Activated CD8-positive, alpha-beta T cell treated with anti-CD3 and anti-CD28 coated beads for 36 hours (primary cell): ENCODE measurements around the gene CCT7. TPM values are rescaled to one million over a fixed set of nuclear protein-coding genes. Genes with fewer than 3 reads are reported as not detected.

Experiments used
- ATAC-seq: fragments of 200-7000 bp; cut with Tn5 transposase; one replicate; pipeline ENCODE4 v1.10.0; 2021; ENCODE audit warnings: mild to moderate bottlenecking, moderate library complexity
- CTCF ChIA-PET: fragments of 350-600 bp; sonication (Branson Sonifier 250); formaldehyde crosslinking; loops from one replicate; lab custom pipeline; 2021; ENCODE audit warnings: antibody characterized with exemption; lab: Charles Lee
- POLR2A ChIA-PET: fragments of 350-600 bp; sonication (Branson Sonifier 250); formaldehyde crosslinking; loops from one replicate; lab custom pipeline; 2021; ENCODE audit warnings: antibody characterized with exemption; lab: Charles Lee
- DNase-seq: peaks from one replicate; pipeline ENCODE4 v3.0.0-alpha.2; 2020
- H3K27ac Mint-ChIP-seq: one replicate; pipeline ENCODE4 v1.8.0; 2021; ENCODE audit warnings: mild to moderate bottlenecking, mixed read lengths
- H3K27me3 Mint-ChIP-seq: one replicate; pipeline ENCODE4 v1.8.0; 2021; ENCODE audit warnings: mixed read lengths
- H3K36me3 Mint-ChIP-seq: one replicate; pipeline ENCODE4 v1.8.0; 2021; ENCODE audit warnings: low read depth, mixed read lengths
- H3K4me1 Mint-ChIP-seq: one replicate; pipeline ENCODE4 v1.8.0; 2021; ENCODE audit warnings: low read depth, mixed read lengths
- H3K4me3 Mint-ChIP-seq: one replicate; pipeline ENCODE4 v1.8.0; 2021; ENCODE audit warnings: mild to moderate bottlenecking, moderate library complexity, mixed read lengths
- H3K9me3 Mint-ChIP-seq: one replicate; pipeline ENCODE4 v1.8.0; 2021; ENCODE audit warnings: mixed read lengths
- intact Hi-C: fragments of 100-400 bp; cut with micrococcal nuclease; formaldehyde crosslinking; loops from one replicate; pipeline ENCODE4 v1.10.0; 2022
- total RNA-seq, 2 experiments: library from RNA; stranded (reverse); gene quantifications; one replicate each; pipeline ENCODE4 v1.2.3, GENCODE V29; 2021
- TF ChIP-seq, protein P1 (sequence below): fragments of 200-600 bp; IDR thresholded peaks from one replicate; pipeline ENCODE4 v1.8.0; 2022; ENCODE audit warnings: antibody characterized with exemption, mild to moderate bottlenecking

The CCT7 gene
- total RNA-seq, 2 experiments from 2014 or later = 628 to 660 TPM

DNA sequence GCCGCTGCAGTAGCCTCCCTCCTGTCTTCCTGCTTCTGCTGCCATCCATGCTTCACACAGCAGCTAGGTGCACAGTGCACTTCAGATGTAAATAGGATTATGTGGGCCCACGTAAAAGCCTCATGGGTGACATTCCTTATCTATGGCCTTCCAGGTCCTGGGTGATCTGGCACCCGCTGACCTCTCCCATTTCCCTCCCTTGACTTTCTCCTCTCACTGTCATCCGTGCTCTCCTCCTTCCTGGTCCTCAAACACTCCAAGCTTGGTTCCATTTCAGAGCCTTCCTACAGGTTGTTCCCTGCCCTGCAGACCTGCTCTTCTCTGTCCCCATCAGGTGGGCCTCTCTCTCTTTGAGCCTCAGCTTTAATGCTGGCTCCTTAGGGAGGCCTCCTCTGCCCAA, 24.1 kb upstream of the CCT7 start:
- intact Hi-C loops = no loop called here
- TF ChIP-seq, protein P1, sequence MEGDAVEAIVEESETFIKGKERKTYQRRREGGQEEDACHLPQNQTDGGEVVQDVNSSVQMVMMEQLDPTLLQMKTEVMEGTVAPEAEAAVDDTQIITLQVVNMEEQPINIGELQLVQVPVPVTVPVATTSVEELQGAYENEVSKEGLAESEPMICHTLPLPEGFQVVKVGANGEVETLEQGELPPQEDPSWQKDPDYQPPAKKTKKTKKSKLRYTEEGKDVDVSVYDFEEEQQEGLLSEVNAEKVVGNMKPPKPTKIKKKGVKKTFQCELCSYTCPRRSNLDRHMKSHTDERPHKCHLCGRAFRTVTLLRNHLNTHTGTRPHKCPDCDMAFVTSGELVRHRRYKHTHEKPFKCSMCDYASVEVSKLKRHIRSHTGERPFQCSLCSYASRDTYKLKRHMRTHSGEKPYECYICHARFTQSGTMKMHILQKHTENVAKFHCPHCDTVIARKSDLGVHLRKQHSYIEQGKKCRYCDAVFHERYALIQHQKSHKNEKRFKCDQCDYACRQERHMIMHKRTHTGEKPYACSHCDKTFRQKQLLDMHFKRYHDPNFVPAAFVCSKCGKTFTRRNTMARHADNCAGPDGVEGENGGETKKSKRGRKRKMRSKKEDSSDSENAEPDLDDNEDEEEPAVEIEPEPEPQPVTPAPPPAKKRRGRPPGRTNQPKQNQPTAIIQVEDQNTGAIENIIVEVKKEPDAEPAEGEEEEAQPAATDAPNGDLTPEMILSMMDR = no peak
- Mint-ChIP-seq H3K27me3 (peaks cover 7% of the 10 kb centered on the region), H3K36me3 (no peaks in the 10 kb centered on the region), H3K9me3 (no peaks in the 10 kb centered on the region), H3K4me1 (peaks cover 14% of the 10 kb centered on the region), H3K27ac (no peak overlapping the region), H3K4me3 (no peak overlapping the region)
- DNase-seq (no peak), ATAC-seq (no peak)
- ChIA-PET CTCF (interaction anchor here (0.8 to 5.1 kb wide), 2 partner anchors 33 to 53 kb away, joined by 3 to 35 read pairs; no protein-coding TSS in a partner anchor), POLR2A (interaction anchor here (0.8 kb wide), 1 partner anchor 44 kb away, joined by 3 read pairs; no protein-coding TSS in a partner anchor)

DNA sequence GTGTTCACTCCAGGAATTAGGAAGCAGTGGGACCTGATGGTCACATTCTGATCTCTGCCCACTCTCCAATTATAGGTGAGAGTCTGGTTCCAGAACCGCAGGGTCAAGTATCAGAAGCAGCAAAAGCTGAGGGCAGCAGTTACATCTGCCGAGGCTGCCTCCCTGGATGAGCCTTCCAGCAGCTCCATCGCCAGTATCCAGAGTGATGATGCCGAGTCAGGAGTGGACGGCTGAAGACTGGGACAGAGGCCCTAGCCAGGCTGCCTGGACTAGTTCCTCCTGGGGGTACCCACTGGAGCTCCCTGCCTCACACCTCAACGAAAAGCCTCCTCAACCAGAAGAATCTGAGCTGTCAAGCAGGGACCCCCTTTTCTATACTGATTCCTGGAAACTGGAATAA, 23.4 kb upstream of the CCT7 start:
- Mint-ChIP-seq H3K4me1 (peaks cover 21% of the 10 kb centered on the region), H3K9me3 (no peaks in the 10 kb centered on the region), H3K36me3 (no peaks in the 10 kb centered on the region), H3K4me3 (no peak overlapping the region), H3K27ac (no peak overlapping the region), H3K27me3 (peaks cover 5% of the 10 kb centered on the region)
- TF ChIP-seq, protein P1 = no peak
- intact Hi-C loops = no loop called here
- ATAC-seq (no peak), DNase-seq (no peak)
- CTCF ChIA-PET = interaction anchor here (0.5 to 5.1 kb wide), 6 partner anchors 22 to 126 kb away, joined by 3 to 53 read pairs (median 9); partner anchors contain the start of genes CCT7 and PRADC1
- POLR2A ChIA-PET = interaction anchor here (0.8 to 3.4 kb wide), 2 partner anchors 23 to 43 kb away, joined by 3 to 23 read pairs; partner anchors contain the start of genes CCT7 and PRADC1

- CTCF ChIA-PET = interaction anchor here (0.6 to 3.7 kb wide), 34 partner anchors 8 to 319 kb away, joined by 3 to 79 read pairs (median 5); partner anchors contain the start of genes CCT7, NOTO, PRADC1 and RAB11FIP5
- Mint-ChIP-seq H3K27me3 (no peaks in the 10 kb centered on the region), H3K36me3 (no peaks in the 10 kb centered on the region), H3K4me3 (no peak overlapping the region), H3K27ac (no peak overlapping the region), H3K9me3 (no peaks in the 10 kb centered on the region), H3K4me1 (peaks cover 25% of the 10 kb centered on the region)
- DNase-seq (no peak), ATAC-seq (no peak)
- TF ChIP-seq, protein P1 = no peak
- POLR2A ChIA-PET = interaction anchor here (0.7 to 3.4 kb wide), 5 partner anchors 17 to 178 kb away, joined by 3 to 23 read pairs (median 6); partner anchors contain the start of genes CCT7 and PRADC1
- intact Hi-C loops = no loop called here
These were observed 22.0 kb upstream of the CCT7 start for GRCh38 chr2:73212098-73212447.

DNA sequence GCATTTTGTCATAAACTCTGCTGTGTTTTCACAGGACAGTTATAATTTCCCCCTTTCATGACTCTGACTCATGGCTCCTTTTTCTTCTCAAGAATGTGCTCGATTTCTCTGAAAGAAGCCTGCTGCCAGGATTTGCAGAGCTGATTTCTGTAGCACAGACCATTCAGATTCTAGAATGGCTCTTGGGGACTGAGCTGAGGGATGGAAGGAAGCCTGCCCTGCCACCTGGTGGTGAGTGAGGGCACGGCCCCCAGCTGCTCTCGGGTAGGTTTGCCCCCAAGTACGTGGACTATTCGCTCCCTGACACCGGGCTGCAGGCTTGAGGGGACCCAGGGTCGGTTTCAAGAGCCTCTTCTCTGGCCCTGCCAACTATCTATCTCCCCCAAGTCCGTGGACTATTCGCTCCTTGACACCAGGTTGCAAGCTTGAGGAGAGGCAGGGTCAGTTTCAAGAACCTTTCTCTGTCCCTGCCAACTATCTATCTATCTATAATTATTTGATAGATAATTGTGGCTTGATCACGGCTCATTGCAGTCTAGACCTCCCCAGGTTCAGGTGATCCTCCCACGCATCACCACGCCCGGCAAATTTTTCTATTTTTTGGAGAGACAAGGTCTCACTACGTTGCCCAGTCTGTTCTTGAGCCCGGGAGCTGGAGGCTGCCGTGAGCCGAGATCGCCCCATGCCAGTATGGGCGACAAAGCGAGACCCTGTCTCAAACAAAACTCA, 21.5 kb upstream of the CCT7 start:
- intact Hi-C loops = no loop called here
- Mint-ChIP-seq H3K27me3 (no peaks in the 10 kb centered on the region), H3K36me3 (no peaks in the 10 kb centered on the region), H3K27ac (no peak overlapping the region), H3K4me3 (peak overlapping the region; percentile 33), H3K9me3 (no peaks in the 10 kb centered on the region), H3K4me1 (peaks cover 29% of the 10 kb centered on the region)
- POLR2A ChIA-PET = interaction anchor here (0.7 to 3.4 kb wide), 6 partner anchors 17 to 148 kb away, joined by 3 to 23 read pairs (median 6); partner anchors contain the start of genes CCT7 and PRADC1
- CTCF ChIA-PET = interaction anchor here (0.6 to 3.7 kb wide), 41 partner anchors 9 to 320 kb away, joined by 3 to 79 read pairs (median 4); partner anchors contain the start of genes CCT7, NOTO, PRADC1 and RAB11FIP5
- TF ChIP-seq, protein P1 = peak; percentile 90
- DNase-seq = peak; percentile 89
- peak; percentile 78 for ATAC-seq
